Stimulated activated CD8-positive, alpha-beta memory T cell treated with anti-CD3 and anti-CD28 coated beads, Interleukin-2, amount 100 ng/mL, for 48 hours (primary cell): ENCODE measurements around the gene MYO5B.
"Not testable (repeated sequence)": the region's sequence is repeated elsewhere in the genome, so short reads cannot be mapped to it uniquely, and the experiment has no call there.

Source experiments
- DNase-seq, 2 donors: peaks; one replicate each; pipeline ENCODE4 v3.0.0-alpha.2; 2020; ENCODE audit warnings: low read depth in 2 of 2

MYO5B gene

DNA sequence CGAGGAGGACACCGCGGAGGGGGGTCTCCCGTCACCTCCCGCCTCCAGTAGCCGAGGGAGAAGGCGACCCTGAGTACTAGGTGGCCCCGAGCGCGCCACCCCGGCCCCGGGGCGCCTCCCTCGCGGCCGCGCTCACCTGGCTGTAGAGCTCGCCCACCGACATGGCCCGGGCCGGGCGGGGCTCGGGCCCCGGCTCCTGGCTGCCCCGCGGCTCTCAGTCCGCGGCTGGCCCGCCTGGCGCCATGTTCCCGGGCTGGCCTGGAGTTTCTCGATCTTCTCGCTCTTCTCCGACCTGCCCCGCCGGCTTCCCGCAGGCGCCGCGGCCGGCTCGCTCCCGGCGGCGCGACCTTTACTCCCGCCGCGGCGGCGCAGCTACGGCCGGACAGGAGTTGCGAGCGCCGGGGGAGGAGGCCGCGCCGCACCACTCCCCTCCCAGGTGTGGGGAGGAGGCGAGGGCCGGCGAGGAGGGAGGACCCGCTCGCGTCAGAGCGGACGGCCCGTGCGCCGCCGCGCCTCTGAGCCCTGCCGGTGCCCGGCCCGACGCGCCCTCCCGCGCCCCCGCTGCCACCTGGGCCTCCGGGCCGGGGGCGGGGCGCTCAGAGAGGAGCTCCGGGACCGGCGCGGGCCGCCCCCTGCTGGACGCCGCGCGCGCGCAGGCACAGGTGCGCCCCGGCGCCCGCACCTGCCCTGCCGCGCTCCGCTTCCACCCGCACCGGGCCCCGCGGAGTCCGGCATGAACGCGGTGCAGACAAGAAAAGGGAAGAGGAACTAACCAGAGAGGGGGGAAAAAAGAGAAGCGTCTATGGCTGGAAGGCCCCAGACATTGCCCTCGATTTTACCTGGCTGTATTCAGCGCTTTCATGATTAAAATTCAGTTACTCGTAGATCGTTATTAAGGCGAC is at the start of gene MYO5B:
Gene MYO5B, minus strand, starts transcription at position 517 of the 902 bp plus-strand sequence. Its CDS starts 354 bp downstream, at position 163.
- DNase-seq = peak; percentile 36 to 49

DNA sequence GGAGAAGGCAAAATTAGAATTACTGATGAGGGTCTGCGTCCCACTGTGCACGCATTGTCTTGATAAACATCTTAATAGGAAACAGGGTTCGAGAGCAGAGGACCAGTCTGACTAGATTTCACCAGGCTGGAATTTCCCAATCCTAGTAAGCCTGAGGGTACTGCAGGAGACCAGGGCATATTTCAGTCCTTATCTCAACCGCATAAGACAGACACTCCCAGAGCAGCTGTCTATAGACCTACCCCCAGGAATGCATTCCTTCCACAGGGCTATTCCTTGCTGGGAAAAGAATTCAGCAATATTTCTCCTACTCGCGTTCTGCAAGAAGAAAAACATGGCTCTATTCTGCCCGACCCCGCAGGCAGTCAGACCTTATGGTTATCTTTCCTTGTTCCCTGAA is 46.8 kb upstream of the MYO5B start:
- not testable (repeated sequence) for DNase-seq

DNA sequence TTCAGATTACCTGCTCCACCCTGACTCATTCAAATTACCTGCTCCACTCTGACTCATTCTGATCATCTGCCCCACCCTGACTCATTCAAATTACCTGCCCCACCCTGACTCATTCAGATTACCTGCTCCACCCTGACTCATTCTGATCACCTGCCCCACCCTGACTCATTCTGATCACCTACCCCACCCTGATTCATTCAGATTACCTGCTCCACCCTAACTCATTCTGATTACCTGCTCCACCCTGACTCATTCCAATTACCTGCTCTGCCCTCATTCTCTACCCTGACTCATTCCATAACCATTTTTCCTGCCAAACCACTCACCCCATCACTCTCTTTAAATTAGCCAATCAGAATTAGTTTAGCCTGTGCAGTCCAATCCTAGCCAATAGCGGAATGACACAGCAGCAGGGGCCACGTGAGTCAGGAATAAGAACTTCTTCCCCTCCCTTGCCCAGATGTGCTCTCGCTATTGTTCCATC is 45.2 kb upstream of the MYO5B start:
- no peak for DNase-seq

DNA sequence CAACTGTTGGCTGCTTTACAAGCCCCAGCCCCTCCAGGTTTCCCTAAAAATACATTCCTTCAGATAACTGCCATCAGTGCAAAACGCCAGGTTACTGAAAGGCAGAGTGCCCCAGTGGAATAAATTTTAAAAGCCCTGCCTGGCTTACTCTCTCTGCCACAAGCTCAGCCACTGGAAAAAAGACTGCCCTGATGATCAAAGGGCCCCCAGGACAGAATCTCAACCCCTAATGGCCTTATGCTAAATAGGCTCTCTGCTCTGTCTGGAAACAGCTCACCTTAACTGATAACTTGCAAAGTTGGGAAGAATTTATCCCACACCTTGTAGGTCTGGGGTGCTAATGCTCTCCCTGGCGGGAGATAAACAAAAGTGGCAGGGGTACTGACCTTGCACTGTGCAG is 37.5 kb upstream of the MYO5B start:
- no peak for DNase-seq

DNA sequence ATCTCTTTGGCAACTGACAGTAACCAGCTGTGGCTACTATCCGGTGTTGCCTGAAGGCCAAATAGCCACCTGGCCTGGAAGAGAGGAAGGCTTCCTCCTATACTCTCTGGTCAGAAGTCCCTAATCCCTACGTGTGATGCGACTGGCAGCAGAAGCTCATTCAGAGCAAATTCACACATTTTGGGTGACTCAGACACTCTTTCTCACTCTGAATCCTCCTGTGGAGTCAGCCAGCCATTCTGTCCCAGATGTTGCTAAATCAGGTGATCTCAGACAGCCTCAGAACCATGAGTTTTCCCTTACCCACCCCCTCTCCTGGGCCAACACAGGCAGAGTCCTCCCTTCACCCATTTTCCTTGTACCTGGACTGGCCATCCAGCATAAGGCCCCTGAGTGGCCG is 36.7 kb upstream of the MYO5B start:
- DNase-seq = no peak

DNA sequence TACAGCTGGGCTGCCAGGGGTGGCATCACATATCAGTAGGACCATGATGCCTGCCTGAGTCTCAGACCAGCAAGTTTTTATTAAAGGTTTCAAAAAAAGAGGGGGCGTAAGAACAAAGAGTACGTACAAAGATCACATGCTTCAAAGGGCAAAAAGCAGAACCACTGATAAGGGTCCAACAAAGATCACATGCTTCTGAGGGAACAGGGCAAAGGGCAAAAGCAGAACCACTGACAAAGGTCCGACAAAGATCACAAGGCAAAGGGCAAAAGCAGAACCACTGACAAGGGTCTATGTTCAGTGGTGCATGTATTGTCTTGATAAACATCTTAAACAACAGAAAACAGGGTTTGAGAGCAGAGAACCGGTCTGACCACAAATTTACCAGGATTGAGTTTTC is 25.3 kb upstream of the MYO5B start:
- not testable (repeated sequence) for DNase-seq

DNA sequence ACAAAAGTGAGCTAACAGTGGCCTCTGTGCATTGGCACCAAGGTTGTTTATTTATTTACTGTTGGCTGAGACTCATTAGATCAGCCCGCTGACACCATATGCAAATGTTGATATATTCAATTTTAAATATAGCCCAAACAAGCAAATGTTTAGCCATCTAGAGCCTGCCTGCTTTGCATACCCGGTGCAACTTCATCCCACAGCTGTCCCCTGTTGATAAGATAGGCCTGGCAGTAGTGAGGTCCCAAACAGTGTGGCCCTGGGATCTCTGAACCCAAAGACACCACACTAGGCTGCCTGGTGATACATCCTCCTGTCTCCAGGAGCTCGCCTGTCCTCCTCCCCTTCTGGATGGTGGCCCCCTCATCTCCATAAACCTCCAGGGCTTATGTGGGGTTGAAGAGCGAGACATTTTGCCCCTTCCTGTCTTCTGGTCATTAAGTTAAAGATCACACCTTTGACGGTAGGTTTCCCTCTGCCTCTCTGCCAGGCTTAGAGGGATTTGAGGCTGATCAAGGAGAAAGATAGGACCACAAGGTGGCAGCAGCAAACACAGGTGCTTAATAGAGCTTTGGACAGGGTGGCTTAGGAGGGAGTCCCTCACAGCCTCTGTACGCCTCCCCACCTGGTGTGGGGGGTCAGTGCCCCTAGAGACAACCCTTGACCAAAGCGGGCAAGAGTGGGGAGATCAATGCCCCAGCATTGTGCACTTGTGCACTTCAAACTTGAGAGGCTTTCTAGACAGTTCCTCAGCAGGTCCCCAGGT is 23.7 kb upstream of the MYO5B start:
- no peak for DNase-seq

DNA sequence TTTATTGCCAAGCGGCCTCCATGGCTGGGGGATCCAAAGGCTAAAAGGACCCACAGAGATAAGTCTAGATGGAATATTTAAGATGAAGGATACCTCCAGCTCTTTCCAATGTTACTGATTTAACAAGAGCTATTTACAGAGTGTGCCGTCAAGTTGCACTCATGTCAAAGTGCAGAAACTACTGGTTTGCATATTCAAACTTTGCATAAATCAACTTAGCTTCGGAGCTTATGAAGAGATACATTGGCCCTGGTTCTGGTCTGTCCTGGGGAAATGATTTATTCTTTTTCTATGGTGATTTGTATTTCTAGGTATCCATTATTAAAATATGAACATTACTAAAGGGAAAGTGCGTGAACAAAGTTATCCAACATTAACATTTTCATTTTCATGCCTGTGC is 14.4 kb upstream of the MYO5B start:
- no peak for DNase-seq

DNA sequence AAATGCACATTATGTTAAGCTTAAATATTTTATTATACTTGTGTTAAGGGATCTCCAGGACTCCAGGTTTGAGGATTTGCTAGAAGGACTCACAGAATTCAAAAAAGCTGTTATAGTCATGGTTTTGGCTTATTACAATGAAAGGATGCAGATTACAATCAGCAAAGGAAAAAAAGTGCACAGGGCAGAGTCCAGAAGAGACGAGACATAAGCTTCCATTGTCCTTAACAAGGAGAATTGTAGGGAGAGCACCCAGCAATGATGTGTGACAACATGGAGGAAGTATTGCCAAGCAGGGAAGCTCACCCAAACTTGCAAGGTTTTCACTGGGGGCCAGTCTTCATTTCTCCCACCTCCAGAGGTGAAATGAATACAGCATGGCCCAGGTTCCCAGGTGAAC is 12.8 kb upstream of the MYO5B start:
- DNase-seq = no peak

DNA sequence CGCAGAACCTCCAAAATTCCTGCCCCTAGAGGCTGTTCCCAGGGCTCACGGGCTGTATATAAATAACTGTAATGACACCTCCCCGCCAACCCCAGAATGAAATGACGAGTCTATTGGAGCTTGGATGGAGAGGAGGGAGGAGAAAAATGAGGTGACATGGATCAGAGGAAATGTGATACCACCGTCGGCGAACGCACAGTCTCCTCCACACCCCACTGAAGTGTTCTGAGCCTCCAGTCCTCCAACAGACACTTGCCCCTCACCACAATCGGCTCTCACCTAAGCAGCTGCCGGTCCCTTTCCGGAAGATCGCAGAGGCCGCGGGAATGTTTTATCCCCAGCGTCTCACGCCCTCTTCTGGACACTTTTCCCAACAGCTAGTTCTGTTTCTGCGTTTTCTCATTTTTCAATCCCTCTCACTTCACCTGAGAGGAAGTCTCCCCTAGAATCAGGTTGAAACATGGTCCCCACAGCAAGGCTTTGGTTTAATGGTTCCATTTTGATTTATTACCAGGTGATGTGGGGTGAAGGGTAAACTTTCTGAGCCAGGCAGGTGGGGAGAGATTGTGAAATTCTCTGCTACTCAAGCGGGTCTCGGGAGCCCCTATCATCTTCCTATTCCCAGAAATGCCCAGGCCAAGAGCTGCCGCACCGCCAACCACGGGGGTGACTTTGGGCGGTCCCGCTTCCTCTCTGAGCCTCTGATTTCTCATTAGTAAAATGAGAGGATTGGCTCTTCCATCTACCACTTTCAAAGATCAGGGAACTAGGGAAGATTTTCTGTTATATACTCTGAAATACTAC is 9.1 kb upstream of the MYO5B start:
- DNase-seq = no peak

DNA sequence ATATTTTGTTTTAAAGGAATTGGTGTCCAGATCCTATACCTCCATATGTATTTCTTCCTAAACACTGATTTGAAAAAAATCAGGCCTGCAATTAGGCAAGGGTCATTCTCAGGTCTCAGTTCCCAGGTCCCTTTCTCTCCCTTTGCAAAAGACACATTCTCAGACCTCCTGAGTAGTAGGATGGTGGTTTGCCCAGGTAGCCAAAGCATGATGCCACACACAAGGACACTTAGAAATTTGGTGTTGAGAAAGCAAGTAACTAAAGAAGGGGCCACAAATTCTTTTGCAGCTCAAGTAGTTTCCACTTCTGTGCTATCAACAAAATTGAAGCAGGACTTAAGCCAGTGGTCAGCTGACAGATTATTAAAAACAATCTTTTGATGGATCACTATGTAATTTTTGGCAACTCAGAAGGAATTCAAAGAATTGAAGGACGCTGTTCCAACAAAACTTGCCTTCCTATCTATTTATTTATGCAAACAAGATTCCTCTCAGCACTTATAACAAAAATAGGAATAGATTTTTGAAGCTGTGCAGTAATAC is 6.6 kb upstream of the MYO5B start:
- no peak for DNase-seq

DNA sequence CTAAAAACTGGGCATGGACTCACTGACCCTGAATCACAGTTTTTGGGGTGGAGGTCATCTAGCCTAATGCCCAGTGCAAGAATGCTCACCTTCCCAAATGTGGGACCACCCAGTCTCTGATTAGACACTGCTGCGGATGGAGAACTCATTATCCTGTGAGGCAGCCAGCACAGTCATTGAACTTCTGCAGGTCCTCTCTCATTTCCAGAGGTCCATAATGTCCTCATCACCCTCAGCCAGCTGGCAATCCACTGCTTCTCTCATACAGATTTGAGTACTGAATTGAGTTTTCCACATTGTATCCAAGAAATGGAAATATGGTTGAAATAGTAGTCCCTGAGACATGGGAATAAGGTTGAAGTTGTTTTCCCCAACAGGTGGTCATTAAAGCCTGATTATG is 5.0 kb upstream of the MYO5B start:
- DNase-seq = no peak

DNA sequence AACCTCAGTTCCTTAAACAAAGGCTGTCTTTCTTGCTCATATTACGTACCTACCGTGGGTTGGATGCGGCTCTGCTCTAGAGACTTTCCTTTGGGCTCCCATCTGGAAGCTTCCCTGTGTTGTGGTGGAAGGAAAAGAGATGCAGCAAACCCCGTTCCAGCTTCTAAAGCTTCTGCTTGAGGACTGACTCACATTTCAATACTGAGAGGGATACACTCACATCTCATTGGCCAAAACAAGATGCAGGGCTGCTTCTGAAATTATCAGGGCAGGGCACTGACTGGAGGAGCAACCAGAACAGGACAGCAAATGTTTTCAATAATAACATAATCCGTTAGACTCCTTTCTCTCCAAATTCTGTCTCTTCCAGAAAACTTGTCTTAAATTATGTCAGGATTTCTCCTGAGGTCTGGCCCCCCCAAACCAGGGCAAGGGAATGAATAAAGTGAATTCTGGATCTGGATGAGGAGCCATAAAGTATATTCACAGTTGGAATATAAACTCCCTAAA is 4.5 kb upstream of the MYO5B start:
- no peak for DNase-seq

DNA sequence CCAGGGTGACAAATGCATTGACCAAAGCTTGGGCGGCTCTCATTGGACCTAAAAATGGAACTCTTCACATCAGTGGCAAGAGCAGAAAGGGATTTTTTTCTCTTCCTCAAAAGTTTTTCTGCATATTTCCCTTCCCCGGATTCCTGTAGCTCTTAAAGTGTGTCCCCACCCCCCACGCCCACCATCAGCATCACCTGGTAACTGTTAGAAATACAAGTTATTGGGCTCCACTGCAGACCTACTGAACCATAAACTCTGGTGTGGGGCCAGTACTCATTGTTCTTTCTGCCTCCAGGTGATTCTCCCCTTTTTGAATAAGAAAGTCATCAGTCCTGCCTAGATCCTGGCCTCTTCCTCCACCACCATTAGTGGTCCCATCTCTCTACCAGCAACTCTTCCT is 1.3 kb upstream of the MYO5B start:
- DNase-seq = no peak

DNA sequence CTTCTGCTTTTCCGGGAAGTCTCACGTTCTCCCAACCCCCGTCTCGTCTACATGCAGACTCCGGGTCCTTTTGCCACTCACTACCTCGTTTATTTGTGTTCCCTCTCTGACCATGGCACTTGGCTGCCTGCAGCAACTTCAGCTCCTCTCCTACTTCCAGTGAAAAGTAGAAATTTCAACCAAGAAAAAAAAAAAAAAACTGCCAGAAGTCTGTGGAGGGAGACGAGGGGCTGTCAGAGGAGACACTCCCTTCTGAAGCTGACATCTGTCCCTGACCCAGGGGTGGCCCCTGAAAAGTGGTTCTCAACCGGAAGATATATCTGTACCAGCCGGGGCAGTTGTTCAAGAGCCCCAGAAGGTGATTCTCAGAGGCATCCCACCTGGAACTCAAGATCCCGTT is 742 bp upstream of the MYO5B start:
- DNase-seq = no peak

DNA sequence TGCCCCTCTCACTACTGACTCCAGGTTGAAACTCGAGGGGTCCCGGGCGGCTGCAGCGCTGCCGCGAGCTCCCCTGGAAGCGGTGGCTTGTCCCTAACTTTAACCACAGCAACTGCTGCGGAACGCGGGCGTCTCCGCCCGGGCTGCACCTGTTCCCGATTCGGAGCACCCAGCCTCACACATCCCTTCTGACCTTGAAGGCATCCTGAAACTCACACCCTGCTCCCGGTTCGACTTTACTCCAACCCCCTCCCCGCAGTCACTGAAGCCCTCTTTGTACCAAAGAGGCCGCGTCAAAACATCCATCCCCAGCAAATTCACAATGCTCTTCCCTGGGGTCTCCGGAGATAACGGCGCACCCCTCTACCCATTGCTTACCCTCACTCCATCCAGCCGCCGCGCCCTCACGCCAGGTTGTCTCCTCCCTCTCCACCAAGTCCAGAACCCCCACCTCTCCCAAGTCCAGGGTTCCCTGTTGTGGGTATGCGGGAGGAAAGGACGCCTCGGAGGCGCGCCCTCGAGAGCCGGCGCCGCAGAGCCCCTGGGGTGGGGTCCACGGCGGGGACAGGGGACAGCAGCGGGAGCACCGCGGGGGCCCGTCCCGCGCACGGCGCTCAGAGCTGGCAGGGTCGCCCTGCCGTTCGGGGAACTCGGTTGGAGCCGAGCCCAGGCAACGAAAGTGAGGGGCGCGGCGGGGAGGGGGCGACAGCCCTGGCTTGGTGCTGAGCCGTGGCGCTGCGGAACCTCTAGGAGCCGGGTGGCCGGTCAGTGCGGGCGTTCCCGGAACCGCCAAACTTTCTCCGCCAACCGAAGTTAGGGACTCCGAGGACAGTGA is 934 bp downstream of the MYO5B start:
- no peak for DNase-seq

DNA sequence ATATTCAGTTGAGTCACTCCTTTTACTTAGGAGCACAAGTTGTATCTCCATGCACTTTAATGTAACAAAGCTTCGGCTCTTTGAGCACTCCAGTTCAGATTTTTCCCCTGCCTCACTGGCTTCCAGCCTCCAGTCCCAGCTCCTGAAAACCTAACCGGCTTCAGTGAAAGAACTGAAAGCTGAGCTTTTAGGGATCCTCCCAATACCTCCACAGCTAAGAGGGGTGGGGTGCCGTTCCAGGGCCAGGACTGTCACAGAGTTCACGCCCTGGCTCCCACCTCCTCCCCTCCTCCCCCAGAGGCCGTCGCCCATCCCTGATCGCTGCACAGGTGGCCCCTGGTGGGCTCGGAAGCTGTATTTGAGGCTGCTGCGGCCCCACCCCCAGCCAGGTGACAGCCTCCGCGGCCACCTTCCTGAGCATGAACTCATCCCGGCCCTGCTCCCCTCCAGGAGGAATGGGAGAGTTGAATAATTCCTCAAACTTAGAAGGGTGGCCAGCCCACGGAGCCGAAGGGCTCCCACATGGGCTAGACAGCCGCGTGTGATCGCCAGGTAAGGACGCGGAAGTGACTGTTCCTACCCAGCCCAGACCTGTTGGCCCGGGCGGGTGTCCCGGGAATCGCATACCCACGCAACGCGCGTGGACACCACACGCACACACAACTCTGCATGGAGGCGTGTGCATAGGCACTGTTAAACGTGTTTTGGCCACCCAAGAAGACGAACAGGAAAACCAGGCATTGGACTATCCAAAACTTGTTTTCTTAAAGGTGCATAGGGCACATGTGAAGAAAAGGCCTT is 1.8 kb downstream of the MYO5B start:
- DNase-seq = no peak

DNA sequence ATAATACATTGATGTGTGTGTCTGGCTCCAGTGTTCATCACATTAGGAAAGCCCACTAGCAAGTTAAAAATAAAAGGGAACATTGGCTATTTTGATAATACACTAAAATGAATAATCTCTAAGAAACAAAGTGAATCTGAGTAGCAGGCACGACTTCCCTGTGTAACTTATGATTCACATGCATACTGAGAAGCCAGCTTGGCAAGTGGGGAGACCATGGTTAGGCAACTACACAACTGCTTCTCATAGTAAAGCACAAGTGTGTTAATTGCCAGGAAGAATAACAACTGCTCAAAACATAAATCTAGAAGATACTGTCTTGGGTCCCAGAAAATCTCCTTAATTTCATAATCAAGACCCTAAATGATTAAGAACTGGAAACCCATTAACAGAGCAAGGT is 4.0 kb downstream of the MYO5B start:
- DNase-seq = no peak

DNA sequence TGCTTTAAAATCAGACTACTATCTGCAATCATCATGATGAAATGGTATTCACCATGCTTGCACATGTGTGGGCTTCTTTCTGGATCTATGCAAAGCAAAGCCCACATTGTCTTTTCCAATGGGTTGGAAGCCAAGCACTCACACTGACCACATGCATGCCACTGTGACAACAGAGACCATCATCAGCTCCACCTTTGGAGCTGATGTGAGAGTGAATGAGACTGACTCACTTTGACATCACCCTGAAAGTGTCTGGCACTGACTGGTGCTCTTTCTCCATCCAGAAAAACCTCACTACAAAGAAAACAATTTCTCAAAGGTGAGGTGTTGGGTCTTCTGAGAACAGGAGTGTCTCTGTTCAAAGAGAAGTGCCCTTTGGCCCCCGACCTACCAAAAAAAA is 4.7 kb downstream of the MYO5B start:
- no peak for DNase-seq

DNA sequence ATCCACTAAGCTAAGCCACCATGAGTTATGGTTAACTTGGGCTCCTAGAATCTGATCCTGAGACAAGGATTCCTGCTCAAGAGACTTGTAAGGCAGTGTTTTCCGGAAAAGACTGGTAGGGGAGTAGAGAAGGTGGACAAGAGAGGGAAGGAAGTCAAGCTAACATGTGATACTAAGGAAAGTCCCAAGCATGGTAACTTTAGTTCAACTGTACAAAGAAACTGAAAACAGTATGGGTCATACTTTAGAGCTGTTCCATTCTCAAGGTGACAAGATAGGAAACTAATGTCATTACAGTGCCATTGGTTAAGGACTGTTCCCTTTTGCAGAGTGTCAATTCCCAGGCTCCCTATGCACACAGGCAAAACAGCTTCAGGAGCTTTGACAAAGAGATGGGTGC is 5.8 kb downstream of the MYO5B start:
- DNase-seq = no peak
